Endothelial cell of umbilical vein (primary cell): ENCODE results near the gene TGFBR3. TPM values are rescaled to one million over a fixed set of nuclear protein-coding genes. Genes with fewer than 3 reads are reported as not detected.
A peak's percentile ranks its signal among the peaks of the same experiment; 100 is the strongest.

Source experiments
- BruUV-seq: library from RNA; stranded (reverse); fragments of 400-500 nt; replicated peaks from 2 replicates; lab custom pipeline; 2021; lab: Mats Ljungman, UMichigan
- CTCF ChIA-PET: fragments of 300-600, 350-600 bp; sonication (Branson Sonifier 250); formaldehyde crosslinking; loops from one replicate; lab custom pipeline; 2021; ENCODE audit warnings: antibody characterized with exemption, inconsistent platforms; lab: Charles Lee
- POLR2A ChIA-PET: fragments of 300-600, 350-600 bp; sonication (Branson Sonifier 250); formaldehyde crosslinking; loops from one replicate; lab custom pipeline; 2021; ENCODE audit warnings: antibody characterized with exemption, inconsistent platforms; lab: Charles Lee
- DNase-seq: peaks from one replicate; pipeline ENCODE4 v3.0.0-alpha.2; 2011; ENCODE audit warnings: low read depth, low spot score
- FAIRE-seq: peaks from 2 replicates; lab custom pipeline; 2011; peaks lifted over from hg19 to GRCh38; lab: Jason Lieb, UNC
- H2AFZ ChIP-seq: 2 replicates; pipeline ENCODE4 v1.6.0; 2012; ENCODE audit warnings: low read depth, low read length, control low read depth, inconsistent platforms
- H3K27ac ChIP-seq: 2 replicates; pipeline ENCODE4 v1.5.1; 2011; ENCODE audit warnings: low read depth, mild to moderate bottlenecking, control low read depth, low read length, moderate library complexity; ENCODE audit not compliant: insufficient read depth
- H3K27me3 ChIP-seq, 2 experiments: 2 replicates each; pipeline versions ENCODE4 v1.6.0 to v1.6.1; 2011; ENCODE audit warnings: low read length in 2 of 2, mixed read lengths in 1 of 2; ENCODE audit not compliant: control insufficient read depth in 2 of 2, insufficient read depth in 2 of 2
- H3K36me3 ChIP-seq, 2 experiments: 2 replicates in 1 of 2; 3 replicates in 1 of 2; pipeline ENCODE4 v1.5.1; 2011; ENCODE audit warnings: low read length in 2 of 2, mild to moderate bottlenecking in 1 of 2, moderate library complexity in 1 of 2; ENCODE audit not compliant: control insufficient read depth in 2 of 2, insufficient read depth in 2 of 2; ENCODE audit errors: extremely low read depth in 1 of 2
- H3K4me1 ChIP-seq: 3 replicates; pipeline ENCODE4 v1.5.1; 2011; ENCODE audit warnings: mild to moderate bottlenecking, low read length; ENCODE audit not compliant: control insufficient read depth, insufficient read depth; ENCODE audit errors: extremely low read depth
- H3K4me2 ChIP-seq: 2 replicates; pipeline ENCODE4 v1.6.1; 2011; ENCODE audit warnings: low read length, control low read depth, mixed read lengths; ENCODE audit not compliant: insufficient read depth
- H3K4me3 ChIP-seq, 3 experiments: fragments of 200-600 bp in 1 of 3; sonication (generic), shearing (Covaris generic) in 1 of 3; replicated peaks in 1 of 3; 2 replicates each; pipeline ENCODE4 v1.5.1; 2011 to 2016; ENCODE audit warnings: control low read depth in 3 of 3, low read length in 3 of 3, mild to moderate bottlenecking in 2 of 3, inconsistent platforms in 1 of 3, low read depth in 1 of 3, moderate library complexity in 1 of 3; ENCODE audit not compliant: insufficient read depth in 1 of 3
- H3K79me2 ChIP-seq: 2 replicates; pipeline ENCODE4 v1.6.0; 2012; ENCODE audit warnings: low read length, inconsistent platforms; ENCODE audit not compliant: control insufficient read depth, insufficient read depth
- H3K9ac ChIP-seq: replicated peaks from 2 replicates; pipeline ENCODE3; 2011; ENCODE audit warnings: low read length, control low read depth; ENCODE audit not compliant: insufficient read depth; ENCODE audit errors: extremely low read depth
- H3K9me1 ChIP-seq: replicated peaks from 3 replicates; pipeline ENCODE4 v1.6.0; 2011; ENCODE audit warnings: mild to moderate bottlenecking, low read length; ENCODE audit not compliant: control insufficient read depth, insufficient read depth; ENCODE audit errors: extremely low read depth
- H3K9me3 ChIP-seq: replicated peaks from 2 replicates; pipeline ENCODE4 v1.5.1; 2012; ENCODE audit warnings: low read length, inconsistent platforms; ENCODE audit not compliant: control insufficient read depth, insufficient read depth
- H4K20me1 ChIP-seq: replicated peaks from 2 replicates; pipeline ENCODE3; 2011; ENCODE audit warnings: mild to moderate bottlenecking, low read length; ENCODE audit not compliant: control insufficient read depth, insufficient read depth; ENCODE audit errors: extremely low read depth
- EZH2 ChIP-seq: IDR thresholded peaks from 2 replicates; pipeline ENCODE4 v1.6.1; 2012; ENCODE audit warnings: borderline replicate concordance, low read depth, mild to moderate bottlenecking, moderate library complexity, low read length, inconsistent platforms; ENCODE audit not compliant: severe bottlenecking
- FOS ChIP-seq: IDR thresholded peaks from 2 replicates; pipeline ENCODE4 v1.6.1; 2011; ENCODE audit warnings: mild to moderate bottlenecking, low read length, moderate library complexity, borderline replicate concordance; ENCODE audit not compliant: insufficient read depth
- GATA2 ChIP-seq: IDR thresholded peaks from 2 replicates; pipeline ENCODE4 v1.7.0; 2011; ENCODE audit warnings: low read depth, mild to moderate bottlenecking, moderate library complexity, mixed read lengths, low read length; ENCODE audit not compliant: insufficient read length, insufficient read depth
- JUN ChIP-seq: IDR thresholded peaks from 2 replicates; pipeline ENCODE4 v1.6.1; 2011; ENCODE audit warnings: borderline replicate concordance, low read depth; ENCODE audit not compliant: insufficient read length, insufficient read depth
- MYC ChIP-seq: IDR thresholded peaks from one replicate; pipeline ENCODE4 v1.6.1; 2011; ENCODE audit warnings: mild to moderate bottlenecking, low read depth, low read length
- POLR2A ChIP-seq: IDR thresholded peaks from 2 replicates; pipeline ENCODE4 v1.6.1; 2012; ENCODE audit warnings: low read depth, mild to moderate bottlenecking, control low read depth, low read length
- POLR2AphosphoS5 ChIP-seq: IDR thresholded peaks from 2 replicates; pipeline ENCODE4 v1.6.1; 2012; ENCODE audit warnings: low read depth, mild to moderate bottlenecking, control low read depth, low read length, moderate library complexity; ENCODE audit not compliant: insufficient read depth
- dilution Hi-C: fragments of 300-500 bp; cut with MboI; formaldehyde crosslinking; loops from one replicate; pipeline ENCODE4 v1.15.0; 2019; ENCODE audit warnings: low sequenced_read_pairs; ENCODE audit not compliant: extremely low pct_ligation_motif_present
- intact Hi-C: fragments of 100-400 bp; cut with micrococcal nuclease; formaldehyde crosslinking; loops from one replicate; pipeline ENCODE4 v1.10.0; 2022
- polyA plus RNA-seq, 4 experiments: library from polyadenylated mRNA; depleted of rRNA in 3 of 4; stranded (reverse) in 3 of 4; unstranded in 1 of 4; fragments of >200 nt; gene quantifications; 2 replicates each; pipeline versions ENCODE4 v1.2.1 to v1.2.3, GENCODE V29; 2011 to 2012; ENCODE audit warnings: missing spikeins in 1 of 4
- total RNA-seq: library from RNA; stranded (reverse); gene quantifications from 2 replicates; pipeline ENCODE4 v1.2.3, GENCODE V29; 2021
- TF ChIP-seq, protein P1 (sequence below), 2 donors: IDR thresholded peaks; 1 replicate in 1 of 2; 2 replicates in 1 of 2; pipeline ENCODE4 v1.5.1; 2011; ENCODE audit warnings: low read length in 2 of 2, mild to moderate bottlenecking in 2 of 2, moderate library complexity in 2 of 2, control low read depth in 1 of 2, inconsistent platforms in 1 of 2, low read depth in 1 of 2; ENCODE audit not compliant: insufficient read depth in 1 of 2; ENCODE audit errors: extremely low read depth in 1 of 2
- TF ChIP-seq, protein P2 (sequence below): IDR thresholded peaks from 2 replicates; pipeline ENCODE4 v1.6.1; 2011; ENCODE audit not compliant: insufficient read depth, insufficient read length

TGFBR3 gene
- total and polyA plus RNA-seq, 2 donors (not counting 3 experiments of a cell fraction or from before 2014, with no cell fraction given), result 8.0 to 13.4 TPM

DNA sequence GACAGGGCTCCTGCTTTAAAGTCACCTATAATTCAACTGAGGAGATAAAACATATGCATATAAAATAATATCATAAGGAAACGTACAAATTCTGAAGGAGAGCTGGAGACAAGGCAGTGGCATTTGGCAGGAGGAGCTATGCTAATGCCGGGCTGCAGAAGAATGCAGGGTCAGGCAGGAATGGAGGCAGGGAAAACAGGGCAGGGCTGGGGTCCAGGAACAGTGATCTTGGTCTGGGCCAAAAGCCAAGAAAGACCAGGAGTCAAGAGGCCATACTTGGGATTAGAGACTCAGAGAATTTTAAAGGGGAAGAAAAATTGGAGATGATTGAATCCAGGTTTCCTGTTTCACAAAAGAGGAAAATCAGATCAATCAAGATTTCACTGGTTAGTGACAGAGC, 43.3 kb upstream of the TGFBR3 start:
- no peaks in the 10 kb centered on the region for H3K36me3 ChIP-seq
- H3K4me3 ChIP-seq, result no peak overlapping the region
- dilution Hi-C loops (no loop called here), intact Hi-C loops (loop anchor here (5.0 kb wide), 4 partner anchors 137 to 762 kb away; partner anchors contain the start of gene HFM1)
- DNase-seq (peak; percentile 53), FAIRE-seq (peak; percentile 50)
- no peak overlapping the region for H3K4me2 ChIP-seq
- BruUV-seq, result no TSS peak
- ChIA-PET CTCF (interaction anchor here (0.8 to 8.3 kb wide), 16 partner anchors 9 to 763 kb away, joined by 3 to 119 read pairs (median 6); partner anchors contain the start of gene TGFBR3), POLR2A (interaction anchor here (0.6 kb wide), 1 partner anchor 43 kb away, joined by 4 read pairs; the partner anchor contains the start of gene TGFBR3)
- no peaks in the 10 kb centered on the region for H3K79me2 ChIP-seq
- H2AFZ ChIP-seq, result peak overlapping the region; percentile 1
- H3K9me3 ChIP-seq, result no peaks in the 10 kb centered on the region
- no peak overlapping the region for H3K9ac ChIP-seq
- no peaks in the 10 kb centered on the region for H3K9me1 ChIP-seq
- no peak for TF ChIP-seq JUN
- TF ChIP-seq, protein P1, sequence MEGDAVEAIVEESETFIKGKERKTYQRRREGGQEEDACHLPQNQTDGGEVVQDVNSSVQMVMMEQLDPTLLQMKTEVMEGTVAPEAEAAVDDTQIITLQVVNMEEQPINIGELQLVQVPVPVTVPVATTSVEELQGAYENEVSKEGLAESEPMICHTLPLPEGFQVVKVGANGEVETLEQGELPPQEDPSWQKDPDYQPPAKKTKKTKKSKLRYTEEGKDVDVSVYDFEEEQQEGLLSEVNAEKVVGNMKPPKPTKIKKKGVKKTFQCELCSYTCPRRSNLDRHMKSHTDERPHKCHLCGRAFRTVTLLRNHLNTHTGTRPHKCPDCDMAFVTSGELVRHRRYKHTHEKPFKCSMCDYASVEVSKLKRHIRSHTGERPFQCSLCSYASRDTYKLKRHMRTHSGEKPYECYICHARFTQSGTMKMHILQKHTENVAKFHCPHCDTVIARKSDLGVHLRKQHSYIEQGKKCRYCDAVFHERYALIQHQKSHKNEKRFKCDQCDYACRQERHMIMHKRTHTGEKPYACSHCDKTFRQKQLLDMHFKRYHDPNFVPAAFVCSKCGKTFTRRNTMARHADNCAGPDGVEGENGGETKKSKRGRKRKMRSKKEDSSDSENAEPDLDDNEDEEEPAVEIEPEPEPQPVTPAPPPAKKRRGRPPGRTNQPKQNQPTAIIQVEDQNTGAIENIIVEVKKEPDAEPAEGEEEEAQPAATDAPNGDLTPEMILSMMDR (IDR thresholded peaks at IDR 0.05; ENCODE audit: extremely low read depth in 1 of 2, insufficient read depth in 1 of 2, low read depth in 1 of 2, low read length in 2 of 2), result no peak
- TF ChIP-seq GATA2, result no peak
- no peak for TF ChIP-seq POLR2AphosphoS5
- no peak for TF ChIP-seq FOS
- TF ChIP-seq, protein P2, sequence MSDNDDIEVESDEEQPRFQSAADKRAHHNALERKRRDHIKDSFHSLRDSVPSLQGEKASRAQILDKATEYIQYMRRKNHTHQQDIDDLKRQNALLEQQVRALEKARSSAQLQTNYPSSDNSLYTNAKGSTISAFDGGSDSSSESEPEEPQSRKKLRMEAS, result no peak
- no peak for TF ChIP-seq MYC
- TF ChIP-seq EZH2, result no peak
- no peak for TF ChIP-seq POLR2A
- H4K20me1 ChIP-seq, result no peaks in the 10 kb centered on the region
- H3K27me3 ChIP-seq, result no peaks in the 10 kb centered on the region
- peaks cover 4% of the 10 kb centered on the region for H3K4me1 ChIP-seq
- H3K27ac ChIP-seq, result no peak overlapping the region
